ENCODE results near the gene KAT8. TPM values are rescaled to one million over a fixed set of nuclear protein-coding genes. Genes with fewer than 3 reads are reported as not detected.

The KAT8 gene
- total RNA-seq, 1 experiment from 2014 or later = 59.1 TPM

DNA sequence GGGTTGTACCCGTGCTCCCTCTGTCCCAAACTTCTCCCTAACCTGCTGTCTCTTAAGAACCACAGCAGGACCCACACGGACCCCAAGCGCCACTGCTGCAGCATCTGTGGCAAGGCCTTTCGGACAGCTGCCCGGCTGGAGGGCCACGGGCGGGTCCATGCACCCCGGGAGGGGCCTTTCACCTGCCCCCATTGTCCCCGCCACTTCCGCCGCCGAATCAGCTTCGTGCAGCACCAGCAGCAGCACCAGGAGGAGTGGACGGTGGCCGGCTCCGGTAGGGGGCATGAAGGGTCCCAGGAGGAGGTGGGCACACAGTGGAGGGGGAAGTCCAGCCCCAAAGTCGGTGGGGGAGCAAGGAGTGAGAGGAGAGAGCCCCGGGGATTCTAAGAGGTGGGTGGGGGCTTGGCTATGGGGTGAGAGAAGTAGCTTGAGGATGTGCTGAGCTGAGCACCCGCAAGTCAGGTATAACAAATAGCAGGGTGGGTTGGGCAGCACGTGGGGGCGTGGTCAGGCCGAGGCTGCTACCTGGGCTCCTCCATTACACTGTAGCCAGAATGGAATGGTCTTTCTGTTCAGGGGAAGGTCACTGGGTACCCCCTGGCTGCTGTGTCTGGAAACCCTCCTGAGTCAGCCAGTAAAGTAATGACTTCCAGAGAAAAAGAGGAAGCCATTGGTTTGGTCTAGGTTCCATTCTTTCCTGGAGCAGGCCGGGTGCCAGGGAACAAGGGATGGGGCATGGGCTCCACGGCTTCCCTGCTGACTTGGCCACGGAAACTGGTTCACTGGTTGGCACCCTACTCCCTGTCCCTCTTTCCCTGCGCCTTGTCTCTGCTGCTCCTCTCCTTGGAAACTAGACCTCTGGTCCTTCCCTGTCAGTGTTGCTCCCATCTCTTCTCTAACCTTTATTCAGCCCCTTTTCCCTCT lies 35.8 kb upstream of the KAT8 start:
- Histone ChIP-seq H3K4me3 (no peak overlapping the region), H3K36me3 (peaks cover 61% of the 10 kb centered on the region), H3K27me3 (no peaks in the 10 kb centered on the region), H3K9me3 (no peaks in the 10 kb centered on the region)
- DNase-seq = no peak

DNA sequence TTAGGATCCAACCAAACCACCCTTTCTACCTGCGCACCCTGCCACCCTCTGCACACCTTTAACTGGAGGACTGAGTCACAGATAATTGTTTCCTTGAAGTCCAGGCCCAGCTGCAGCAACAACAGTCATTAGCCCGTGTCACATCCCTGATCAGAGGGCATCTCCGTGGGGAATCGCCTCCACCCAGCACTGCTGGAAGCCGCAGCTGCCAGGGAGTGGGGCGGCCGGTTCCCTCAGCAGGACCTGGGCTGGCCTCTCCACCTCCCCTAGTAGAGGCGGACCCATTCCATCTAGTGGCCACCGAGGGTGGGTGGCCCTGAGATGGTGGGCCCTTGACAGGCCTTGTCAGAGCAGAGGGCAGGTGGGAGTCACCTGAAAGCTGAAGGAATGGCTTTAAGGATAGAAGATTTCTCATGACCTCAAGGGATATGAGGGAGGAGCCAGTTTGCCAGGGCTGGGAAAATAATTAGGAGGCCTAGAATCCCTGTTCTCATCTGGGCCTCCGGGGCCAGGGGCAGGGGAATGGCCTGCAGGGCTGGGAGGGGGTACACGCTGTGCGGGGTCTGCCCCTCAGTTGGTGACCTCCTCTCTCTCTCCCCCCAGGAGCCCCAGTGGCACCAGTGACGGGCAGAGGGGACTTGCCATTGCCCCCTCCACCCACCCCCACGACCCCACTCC lies 35.0 kb upstream of the KAT8 start:
- Histone ChIP-seq H3K27me3 (no peaks in the 10 kb centered on the region), H3K36me3 (peaks cover 56% of the 10 kb centered on the region), H3K9me3 (no peaks in the 10 kb centered on the region), H3K4me3 (no peak overlapping the region)
- no peak for DNase-seq

DNA sequence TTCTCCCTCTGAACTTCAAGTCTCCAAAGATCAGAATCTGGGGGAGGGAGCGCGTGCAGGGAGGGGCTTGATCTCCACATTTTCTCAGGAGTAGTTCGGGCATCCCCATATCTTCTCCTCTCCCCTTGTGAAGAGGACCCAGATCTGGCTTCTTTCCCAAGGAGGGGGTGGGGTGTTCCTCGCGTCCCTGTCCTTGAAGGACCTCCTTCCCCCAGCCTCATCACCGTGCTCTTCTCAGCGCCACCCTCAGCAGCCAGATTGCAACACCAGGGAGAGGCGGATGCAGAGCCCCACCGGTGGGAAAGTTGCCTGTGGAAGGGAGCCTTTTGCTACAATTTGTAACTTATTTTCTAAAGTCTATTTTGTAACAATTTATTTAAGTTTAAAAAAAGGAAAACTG lies 34.4 kb upstream of the KAT8 start:
- Histone ChIP-seq H3K27me3 (no peaks in the 10 kb centered on the region), H3K4me3 (no peak overlapping the region), H3K36me3 (peaks cover 52% of the 10 kb centered on the region), H3K9me3 (no peaks in the 10 kb centered on the region)
- DNase-seq = no peak

DNA sequence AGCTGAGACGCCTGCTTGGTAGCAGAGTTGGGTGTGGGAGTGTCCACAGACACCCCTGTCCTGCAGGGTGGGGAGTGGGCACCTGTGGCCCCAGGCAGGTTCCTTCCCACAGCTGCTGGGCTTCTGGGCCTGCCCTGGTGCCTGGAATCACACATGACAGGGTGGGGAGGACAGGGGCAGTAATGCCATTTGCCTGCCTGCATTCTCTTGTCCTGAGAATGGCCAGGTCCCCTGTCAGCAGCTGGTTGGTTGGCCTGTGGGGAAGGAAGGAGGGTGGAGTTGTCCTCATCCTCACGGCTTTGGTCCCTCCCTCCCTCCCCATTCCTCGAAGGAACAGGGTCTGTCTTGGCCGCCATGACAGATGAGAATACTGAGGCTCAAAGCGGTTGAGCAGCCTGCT lies 33.9 kb upstream of the KAT8 start:
- no peak overlapping the region for H3K4me3 ChIP-seq
- H3K36me3 ChIP-seq = peaks cover 54% of the 10 kb centered on the region
- H3K27me3 ChIP-seq = no peaks in the 10 kb centered on the region
- DNase-seq = no peak
- H3K9me3 ChIP-seq = no peaks in the 10 kb centered on the region

DNA sequence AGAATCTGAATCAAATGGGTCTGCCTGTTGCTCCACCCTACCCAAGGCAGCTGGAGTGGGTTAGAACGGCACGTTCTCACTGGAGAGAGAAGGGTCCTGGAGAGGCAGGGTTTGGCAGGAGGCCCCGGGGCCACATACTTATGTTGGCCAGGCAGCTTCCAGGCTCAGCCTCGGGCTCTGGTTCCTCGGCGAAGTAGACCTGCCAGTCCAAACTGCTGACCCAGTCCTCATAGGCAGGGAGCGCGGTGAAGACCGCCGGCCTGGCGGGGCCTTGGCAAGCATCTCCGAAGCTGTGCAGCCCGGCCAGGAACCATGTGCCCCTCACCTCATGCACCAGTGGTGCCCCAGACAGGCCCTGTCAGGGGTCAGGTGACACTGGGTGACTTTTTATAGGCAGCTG lies 33.5 kb upstream of the KAT8 start:
- DNase-seq = no peak
- no peaks in the 10 kb centered on the region for H3K27me3 ChIP-seq
- no peaks in the 10 kb centered on the region for H3K9me3 ChIP-seq
- no peak overlapping the region for H3K4me3 ChIP-seq
- peaks cover 54% of the 10 kb centered on the region for H3K36me3 ChIP-seq

DNA sequence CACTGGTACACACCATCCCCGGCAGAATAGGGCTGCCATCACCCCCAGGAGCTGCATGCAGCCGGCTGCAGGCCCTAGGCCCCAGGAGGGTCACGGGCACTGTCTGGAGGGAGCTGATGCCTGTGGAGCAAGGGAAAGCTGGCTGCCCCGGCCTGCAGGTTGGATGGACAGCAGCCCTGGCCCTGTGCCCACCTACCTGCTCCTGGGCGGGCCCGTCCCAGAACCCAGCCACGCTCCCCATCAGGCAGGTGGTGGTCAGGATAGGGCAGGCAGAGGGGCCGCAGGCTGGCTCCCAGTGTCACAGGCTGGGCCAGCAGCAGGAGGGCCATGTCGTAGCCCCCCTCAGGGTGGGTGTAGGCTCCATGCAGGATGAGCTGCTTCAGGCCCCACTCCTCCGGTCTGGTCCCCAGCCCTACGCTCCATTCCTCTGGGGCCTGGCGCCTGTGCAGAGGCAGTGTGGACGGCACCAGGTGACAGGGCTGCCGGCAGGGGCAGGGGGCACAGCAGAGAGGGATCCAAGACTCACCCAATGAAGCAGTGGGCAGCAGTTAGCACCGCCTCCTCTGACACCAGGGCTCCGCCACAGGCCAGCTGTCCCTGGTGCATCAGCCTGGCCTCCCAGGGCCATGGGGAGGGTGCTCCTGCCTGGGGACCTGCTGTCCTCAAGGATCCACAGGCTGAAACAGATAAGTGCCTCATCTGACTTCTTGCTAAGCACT lies 32.7 kb upstream of the KAT8 start:
- no peaks in the 10 kb centered on the region for H3K9me3 ChIP-seq
- H3K27me3 ChIP-seq = no peaks in the 10 kb centered on the region
- no peak for DNase-seq
- H3K36me3 ChIP-seq = peaks cover 55% of the 10 kb centered on the region
- H3K4me3 ChIP-seq = no peak overlapping the region

DNA sequence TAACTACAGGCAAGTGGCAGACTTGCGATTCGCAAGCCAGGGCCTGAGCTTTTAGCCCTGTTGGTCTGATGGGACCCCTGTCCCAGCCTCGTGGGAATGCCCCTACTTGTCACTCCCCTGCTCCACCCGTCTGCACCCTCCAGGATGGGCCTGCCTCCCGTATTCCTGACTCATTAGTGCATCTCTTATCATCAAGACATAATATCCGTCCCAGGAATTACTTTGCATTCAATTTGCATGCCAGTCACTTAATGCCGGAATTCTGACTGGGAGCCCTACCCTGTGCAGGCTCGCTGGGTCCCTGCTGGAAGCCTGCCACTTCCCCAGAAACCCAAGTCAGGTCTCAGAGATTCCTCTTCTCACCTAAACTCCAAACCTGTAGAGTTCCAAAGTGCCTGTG lies 32.1 kb upstream of the KAT8 start:
- Histone ChIP-seq H3K9me3 (no peaks in the 10 kb centered on the region), H3K36me3 (peaks cover 51% of the 10 kb centered on the region), H3K4me3 (no peak overlapping the region), H3K27me3 (no peaks in the 10 kb centered on the region)
- no peak for DNase-seq

DNA sequence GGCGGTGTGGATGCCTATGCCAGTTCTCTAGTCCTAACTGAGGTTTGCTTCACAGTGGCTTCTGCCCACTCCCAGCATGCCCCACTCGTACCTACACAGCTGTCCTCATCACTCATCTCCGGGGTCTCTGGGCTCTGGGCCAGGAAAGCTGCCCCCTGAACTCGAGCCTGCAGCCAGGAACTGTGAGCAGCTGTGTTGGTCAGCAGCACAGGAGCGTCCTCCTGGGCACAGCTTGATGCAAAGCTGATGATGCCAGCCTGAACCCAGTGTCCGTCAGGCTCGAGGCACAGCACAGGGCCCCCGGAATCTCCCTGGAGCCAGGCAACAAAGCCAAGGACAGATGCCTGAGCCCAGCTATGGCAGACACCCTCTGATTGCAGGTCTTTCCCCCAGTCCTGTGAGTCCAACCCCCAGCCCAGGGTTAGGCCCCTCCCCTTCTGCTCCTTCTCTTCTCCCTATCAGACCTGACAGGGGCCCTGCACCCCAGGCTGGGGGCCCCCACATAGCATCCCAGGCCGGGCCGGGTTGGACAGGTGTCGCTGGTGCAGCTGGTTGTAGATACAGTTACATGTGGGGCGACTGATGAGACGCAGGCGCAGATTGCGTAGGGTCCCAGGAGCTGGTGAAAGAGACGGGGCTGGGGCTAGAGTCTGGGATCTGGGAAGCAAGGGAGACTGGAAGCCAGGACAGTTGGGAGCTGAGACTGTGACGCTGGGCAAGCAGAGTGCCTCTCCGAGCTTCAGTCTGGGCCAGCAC lies 31.4 kb upstream of the KAT8 start:
- Histone ChIP-seq H3K36me3 (peaks cover 51% of the 10 kb centered on the region), H3K9me3 (no peaks in the 10 kb centered on the region), H3K4me3 (no peak overlapping the region), H3K27me3 (no peaks in the 10 kb centered on the region)
- no peak for DNase-seq

DNA sequence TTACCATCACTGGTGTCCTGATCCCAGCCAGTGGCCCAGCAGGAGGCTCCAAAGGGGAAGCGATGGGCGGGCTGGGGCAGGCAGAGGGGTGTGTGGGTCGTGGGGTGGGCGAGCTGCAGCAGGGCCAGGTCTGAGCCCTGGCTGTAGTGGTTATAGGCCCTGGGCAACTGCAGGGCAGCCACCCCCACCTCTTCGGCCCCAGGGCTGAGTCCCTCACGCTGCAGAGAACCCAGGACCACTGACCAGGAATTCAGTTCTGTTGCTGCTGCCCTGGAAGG lies 30.9 kb upstream of the KAT8 start:
- Histone ChIP-seq H3K4me3 (no peak overlapping the region), H3K27me3 (no peaks in the 10 kb centered on the region), H3K9me3 (no peaks in the 10 kb centered on the region), H3K36me3 (peaks cover 53% of the 10 kb centered on the region)
- no peak for DNase-seq

DNA sequence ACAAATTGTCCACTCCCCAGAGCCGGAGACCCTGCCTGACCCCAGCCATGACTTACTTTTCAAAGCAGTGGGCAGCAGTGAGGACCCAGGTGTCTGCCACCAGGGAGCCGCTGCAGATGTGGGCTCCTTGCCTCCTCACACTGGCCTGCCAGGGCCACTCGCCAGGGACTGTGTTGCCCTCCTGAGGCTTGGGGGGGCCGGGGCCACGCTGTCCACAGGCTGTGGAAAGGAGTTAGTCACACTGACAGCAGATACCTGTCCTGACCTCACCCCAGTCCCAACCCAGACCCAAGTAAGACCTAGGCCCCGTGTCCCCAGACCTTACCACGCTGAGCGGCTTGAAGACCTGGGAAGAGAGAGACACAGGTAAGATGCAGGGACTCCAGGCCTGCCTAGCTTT lies 30.0 kb upstream of the KAT8 start:
- H3K9me3 ChIP-seq = no peaks in the 10 kb centered on the region

DNA sequence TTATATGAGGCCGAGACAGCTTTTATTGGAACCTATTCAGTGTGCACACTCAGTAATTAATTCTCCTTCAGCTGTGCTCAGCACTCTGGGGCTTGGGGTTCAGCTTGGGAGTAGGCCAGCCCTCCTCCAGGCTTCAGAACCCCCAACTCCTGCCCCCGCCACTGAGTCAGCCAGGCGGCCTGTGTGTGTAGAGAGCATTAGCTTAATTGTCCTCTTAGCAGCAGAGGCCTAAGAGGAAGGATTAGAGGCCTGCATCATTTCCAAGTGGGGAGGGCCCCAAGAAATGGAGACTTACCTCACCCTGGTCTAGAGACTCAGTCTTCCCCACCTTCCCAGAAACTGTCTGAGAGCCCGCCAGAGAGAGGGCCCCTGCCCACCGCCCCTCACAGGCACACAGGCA lies 29.5 kb upstream of the KAT8 start:
- no peak overlapping the region for H3K4me3 ChIP-seq
- peaks cover 53% of the 10 kb centered on the region for H3K36me3 ChIP-seq
- no peak for DNase-seq
- H3K9me3 ChIP-seq = no peaks in the 10 kb centered on the region
- H3K27me3 ChIP-seq = no peaks in the 10 kb centered on the region

More for the DNA sequence above, 30.0 kb upstream of the KAT8 start:
- H3K36me3 ChIP-seq = peaks cover 53% of the 10 kb centered on the region
- no peak overlapping the region for H3K4me3 ChIP-seq
- no peak for DNase-seq
- no peaks in the 10 kb centered on the region for H3K27me3 ChIP-seq

DNA sequence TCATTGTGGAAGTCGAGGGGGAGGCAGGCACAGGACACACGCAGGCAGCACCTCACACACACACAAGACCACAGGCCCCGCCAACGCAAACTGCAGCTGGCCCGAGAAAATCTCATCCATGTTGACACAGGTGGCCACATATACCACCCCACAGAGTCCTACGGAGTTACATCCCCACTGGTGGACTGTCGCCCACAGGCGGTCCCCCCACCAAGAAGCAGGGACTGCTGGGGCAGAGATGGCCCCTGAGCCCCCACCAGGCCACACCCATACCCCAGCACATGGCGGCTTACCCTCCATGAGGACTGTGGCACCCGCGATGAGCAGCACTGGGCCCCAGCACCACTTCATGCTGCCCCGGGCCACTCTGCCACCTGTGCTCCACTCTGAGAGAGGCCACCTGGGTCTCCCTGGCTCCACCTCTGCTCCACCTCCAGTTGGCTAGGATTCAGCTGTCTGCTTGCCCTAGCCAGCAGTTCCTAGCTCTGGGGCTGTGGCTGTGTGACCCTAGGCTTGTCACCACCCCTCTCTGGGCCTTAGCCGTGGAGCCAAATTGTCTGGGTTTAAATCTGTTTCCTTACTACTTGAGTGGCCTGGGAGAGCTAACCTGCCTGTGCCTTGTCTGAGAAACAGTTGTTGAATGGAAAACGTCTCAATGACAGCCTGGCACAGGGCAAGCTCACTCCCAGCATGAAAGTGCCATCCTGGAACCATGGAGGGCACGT lies 28.8 kb upstream of the KAT8 start, which contains the start of gene PRSS53:
Gene PRSS53, minus strand, starts transcription at position 485 of the 725 bp plus-strand sequence. Its CDS starts 134 bp downstream, at position 351.
- no peaks in the 10 kb centered on the region for H3K9me3 ChIP-seq
- H3K27me3 ChIP-seq = no peaks in the 10 kb centered on the region
- peaks cover 50% of the 10 kb centered on the region for H3K36me3 ChIP-seq
- no peak for DNase-seq
- no peak within 1 kb of the TSS for H3K4me3 ChIP-seq

DNA sequence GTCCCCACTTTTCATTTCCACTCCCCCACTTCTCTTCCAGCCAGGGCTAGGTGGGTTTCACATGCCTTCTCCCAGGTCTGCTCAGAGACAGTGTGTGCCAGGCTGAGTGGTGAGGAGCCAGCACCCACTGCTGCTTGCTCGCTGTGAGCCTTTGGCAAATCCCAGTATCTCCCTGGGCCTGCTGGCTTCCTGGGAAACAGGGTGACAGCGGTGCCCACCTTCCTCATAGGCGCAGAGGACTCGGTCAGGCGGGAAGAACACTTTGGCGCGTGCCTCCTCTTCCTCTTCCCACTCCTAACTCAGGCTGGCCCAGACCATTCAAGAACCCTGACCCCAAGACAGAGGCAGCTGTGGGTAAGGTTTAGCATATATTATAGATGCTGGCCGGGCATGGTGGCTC lies 28.3 kb upstream of the KAT8 start:
- Histone ChIP-seq H3K9me3 (no peaks in the 10 kb centered on the region), H3K27me3 (no peaks in the 10 kb centered on the region), H3K4me3 (no peak overlapping the region), H3K36me3 (peaks cover 46% of the 10 kb centered on the region)
- no peak for DNase-seq

DNA sequence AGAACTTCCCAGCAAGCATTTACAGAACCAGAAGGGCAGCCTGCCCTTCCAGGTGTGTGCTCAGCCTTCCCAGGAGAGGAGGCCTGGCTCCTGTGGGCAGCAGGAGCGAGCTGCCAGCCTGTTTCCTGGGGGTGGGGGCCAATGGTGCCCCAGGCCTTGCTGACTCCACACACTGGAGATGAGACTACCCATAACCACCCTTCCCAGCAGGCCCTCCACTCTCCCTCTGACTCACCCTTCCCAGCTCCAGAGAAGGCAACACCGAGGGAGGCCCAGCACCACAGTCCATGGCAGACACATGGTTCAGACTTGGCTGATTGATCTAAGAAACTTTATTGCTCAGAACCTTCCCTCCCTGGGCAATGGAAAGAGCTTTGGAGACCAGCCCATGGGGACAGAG lies 26.9 kb upstream of the KAT8 start:
- DNase-seq = peak; percentile 79

DNA sequence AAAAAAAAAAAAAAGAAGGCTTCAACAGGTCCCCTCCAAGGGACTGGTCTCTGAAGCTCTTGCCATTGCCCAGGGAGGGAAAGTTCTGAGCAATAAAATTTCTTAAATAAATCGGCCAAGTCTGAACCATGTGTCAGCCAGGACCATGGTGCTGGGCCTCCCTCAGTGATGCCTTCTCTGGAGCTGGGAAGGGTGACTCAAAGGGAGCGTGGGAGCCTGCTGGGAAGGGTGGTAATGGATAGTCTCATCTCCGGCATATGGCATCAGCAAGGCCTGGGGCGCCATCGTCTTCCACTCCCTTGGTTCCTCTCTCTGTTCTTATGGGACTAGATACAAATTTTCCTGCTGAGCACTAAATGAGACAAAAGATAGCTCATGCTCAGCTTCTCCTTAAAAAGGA lies 25.1 kb upstream of the KAT8 start:
- H3K4me3 ChIP-seq = no peak overlapping the region
- H3K27me3 ChIP-seq = no peaks in the 10 kb centered on the region
- peaks cover 31% of the 10 kb centered on the region for H3K36me3 ChIP-seq
- H3K9me3 ChIP-seq = no peaks in the 10 kb centered on the region; the same call in 1 of the 2 replicates
- DNase-seq = no peak

More for the DNA sequence above, 26.9 kb upstream of the KAT8 start:
- Histone ChIP-seq H3K9me3 (no peaks in the 10 kb centered on the region), H3K27me3 (no peaks in the 10 kb centered on the region), H3K36me3 (peaks cover 40% of the 10 kb centered on the region), H3K4me3 (no peak overlapping the region)

DNA sequence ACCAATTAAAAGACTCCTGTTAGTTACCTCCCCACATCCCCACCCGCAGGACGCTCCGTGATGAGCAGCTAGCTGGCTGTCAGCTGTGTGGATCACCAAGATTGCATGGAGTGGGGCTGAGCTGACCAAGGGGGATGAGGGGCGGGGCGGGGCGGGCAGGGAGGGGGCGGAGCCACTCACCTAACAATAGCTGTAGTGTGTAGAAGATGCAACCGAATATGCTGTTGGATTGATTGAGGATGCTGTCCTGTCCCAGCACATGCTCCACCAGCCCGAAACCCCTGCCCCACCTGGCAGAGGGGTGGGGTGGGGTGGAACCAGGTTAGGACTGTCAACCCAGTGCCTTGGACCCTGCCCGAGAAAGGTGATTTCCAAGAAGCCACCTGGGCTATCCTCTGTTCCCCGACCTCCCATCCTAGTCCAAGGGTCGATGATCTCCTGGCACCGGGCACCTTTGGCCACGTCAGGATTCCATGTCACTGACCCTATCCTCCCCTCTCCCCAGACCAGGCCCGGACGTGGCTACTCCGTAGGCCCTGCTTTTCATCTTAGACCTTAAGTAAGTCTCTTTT lies 24.2 kb upstream of the KAT8 start:
- Histone ChIP-seq H3K9me3 (no peaks in the 10 kb centered on the region; the same call in 1 of the 2 replicates), H3K27me3 (no peaks in the 10 kb centered on the region), H3K4me3 (peak overlapping the region; percentile 84), H3K36me3 (peaks cover 28% of the 10 kb centered on the region)
- peak; percentile 56 for DNase-seq
